Uterus (tissue), 4 donors: Measurements from ENCODE around the gene LSAMP. TPM values are rescaled to one million over a fixed set of nuclear protein-coding genes. Genes with fewer than 3 reads are reported as not detected.

Source experiments
- DNase-seq, 2 donors: peaks; one replicate each; pipeline ENCODE4 v3.0.0-alpha.2; 2019 to 2020
- H3K27ac ChIP-seq, 2 donors: fragments of 200-600 bp; sonication (generic); 1 replicate in 1 of 2; 2 replicates in 1 of 2; pipeline ENCODE4 v1.5.1; 2016 to 2018
- H3K27me3 ChIP-seq, 2 donors: fragments of 200-600 bp; sonication (generic); one replicate each; pipeline ENCODE4 v1.5.1; 2018 to 2019; ENCODE audit warnings: control low read depth in 1 of 2
- H3K36me3 ChIP-seq, 2 donors: fragments of 200-600 bp; sonication (generic); one replicate each; pipeline ENCODE4 v1.5.1; 2019; ENCODE audit warnings: control low read depth in 1 of 2
- H3K4me1 ChIP-seq, 2 donors: fragments of 200-600 bp; sonication (generic); one replicate each; pipeline ENCODE4 v1.5.1; 2018 to 2019; ENCODE audit warnings: control low read depth in 1 of 2
- H3K4me3 ChIP-seq, 2 donors: fragments of 200-600 bp; sonication (generic); 1 replicate in 1 of 2; 2 replicates in 1 of 2; pipeline ENCODE4 v1.5.1; 2018 to 2019; ENCODE audit warnings: mild to moderate bottlenecking in 1 of 2
- H3K9me3 ChIP-seq, 2 donors: fragments of 200-600 bp; sonication (generic); one replicate each; pipeline ENCODE4 v1.5.1; 2019; ENCODE audit warnings: control low read depth in 1 of 2
- POLR2A ChIP-seq, 2 donors: fragments of 450-650 bp; IDR thresholded peaks; one replicate each; pipeline ENCODE4 v1.6.1; 2016; ENCODE audit warnings: antibody characterized with exemption in 2 of 2, mild to moderate bottlenecking in 1 of 2, moderate library complexity in 1 of 2
- intact Hi-C: fragments of 100-400 bp; cut with DNase I; formaldehyde crosslinking; loops from one replicate; pipeline ENCODE4 v1.15.1; 2023; ENCODE audit warnings: low total_unique reads
- total RNA-seq, 4 donors: library from RNA; depleted of rRNA in 3 of 4; stranded (reverse); fragments of >200 nt in 3 of 4; gene quantifications; one replicate each; pipeline versions ENCODE4 v1.1.0 to v1.2.4, GENCODE V29; 2014 to 2023
- TF ChIP-seq, protein P1 (sequence below), 4 experiments: fragments of 200-600 bp in 2 of 4; fragments of 450-650 bp in 2 of 4; sonication (generic) in 2 of 4; IDR thresholded peaks; one replicate each; pipeline ENCODE4 v1.5.1; 2016 to 2019; ENCODE audit warnings: antibody characterized with exemption in 4 of 4, mild to moderate bottlenecking in 2 of 4, moderate library complexity in 1 of 4
- donor health status: DM: yes; HTN: yes; CAD: no.

The LSAMP gene
- total RNA-seq, 4 donors from 2014 or later: 0.26 to 25.8 (median 1.8) TPM

DNA sequence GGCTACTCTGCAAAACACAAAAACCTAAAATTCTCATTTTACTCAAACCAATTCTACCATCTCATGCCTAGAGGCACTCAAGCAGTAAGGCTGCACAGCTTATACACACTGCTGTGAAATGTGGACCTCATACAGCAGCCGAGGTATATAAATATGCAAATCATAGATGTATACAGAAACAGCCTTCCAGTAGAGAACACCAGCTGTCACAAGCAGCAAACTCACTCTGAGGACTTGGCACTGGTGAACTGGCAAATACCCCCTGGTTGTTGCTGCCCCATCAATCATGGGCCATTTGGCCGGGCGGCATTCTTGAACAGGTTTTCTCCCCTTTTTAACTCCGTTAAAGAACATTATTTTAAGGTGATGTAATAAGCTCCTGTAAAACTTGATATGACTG is 378.0 kb downstream of the LSAMP start:
- Histone ChIP-seq H3K4me1 (no peaks in the 10 kb centered on the region), H3K4me3 (no peak overlapping the region), H3K36me3 (no peaks in the 10 kb centered on the region), H3K27ac (no peak overlapping the region), H3K9me3 (no peaks in the 10 kb centered on the region), H3K27me3 (no peaks in the 10 kb centered on the region)
- TF ChIP-seq POLR2A (IDR thresholded peaks at IDR 0.05): no peak
- TF ChIP-seq, protein P1, sequence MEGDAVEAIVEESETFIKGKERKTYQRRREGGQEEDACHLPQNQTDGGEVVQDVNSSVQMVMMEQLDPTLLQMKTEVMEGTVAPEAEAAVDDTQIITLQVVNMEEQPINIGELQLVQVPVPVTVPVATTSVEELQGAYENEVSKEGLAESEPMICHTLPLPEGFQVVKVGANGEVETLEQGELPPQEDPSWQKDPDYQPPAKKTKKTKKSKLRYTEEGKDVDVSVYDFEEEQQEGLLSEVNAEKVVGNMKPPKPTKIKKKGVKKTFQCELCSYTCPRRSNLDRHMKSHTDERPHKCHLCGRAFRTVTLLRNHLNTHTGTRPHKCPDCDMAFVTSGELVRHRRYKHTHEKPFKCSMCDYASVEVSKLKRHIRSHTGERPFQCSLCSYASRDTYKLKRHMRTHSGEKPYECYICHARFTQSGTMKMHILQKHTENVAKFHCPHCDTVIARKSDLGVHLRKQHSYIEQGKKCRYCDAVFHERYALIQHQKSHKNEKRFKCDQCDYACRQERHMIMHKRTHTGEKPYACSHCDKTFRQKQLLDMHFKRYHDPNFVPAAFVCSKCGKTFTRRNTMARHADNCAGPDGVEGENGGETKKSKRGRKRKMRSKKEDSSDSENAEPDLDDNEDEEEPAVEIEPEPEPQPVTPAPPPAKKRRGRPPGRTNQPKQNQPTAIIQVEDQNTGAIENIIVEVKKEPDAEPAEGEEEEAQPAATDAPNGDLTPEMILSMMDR (IDR thresholded peaks at IDR 0.05): no peak
- no peak for DNase-seq
- intact Hi-C loops: no loop called here

DNA sequence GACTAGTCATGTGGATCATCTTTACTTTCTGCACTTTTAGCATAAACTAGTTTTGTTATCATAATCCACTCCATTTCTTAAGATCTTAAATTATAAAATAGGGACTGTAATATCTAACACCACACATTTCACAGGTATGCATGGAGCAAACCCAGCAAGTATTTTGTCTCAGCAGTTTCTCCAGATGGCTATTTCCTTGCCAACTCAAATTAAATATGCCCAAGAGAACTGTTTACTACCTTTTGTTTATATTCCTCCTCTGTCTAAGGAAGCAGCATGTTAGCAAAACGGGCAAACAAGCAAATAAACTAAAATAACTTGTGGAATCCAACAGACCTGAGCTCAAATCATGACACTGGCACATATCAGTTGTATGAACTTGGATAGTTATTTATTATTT is 379.8 kb downstream of the LSAMP start:
- Histone ChIP-seq H3K4me3 (no peak overlapping the region), H3K4me1 (no peaks in the 10 kb centered on the region), H3K36me3 (no peaks in the 10 kb centered on the region), H3K27ac (no peak overlapping the region), H3K9me3 (no peaks in the 10 kb centered on the region), H3K27me3 (no peaks in the 10 kb centered on the region)
- DNase-seq: no peak
- TF ChIP-seq POLR2A (IDR thresholded peaks at IDR 0.05): no peak
- TF ChIP-seq, protein P1 (IDR thresholded peaks at IDR 0.05): no peak
- intact Hi-C loops: no loop called here

DNA sequence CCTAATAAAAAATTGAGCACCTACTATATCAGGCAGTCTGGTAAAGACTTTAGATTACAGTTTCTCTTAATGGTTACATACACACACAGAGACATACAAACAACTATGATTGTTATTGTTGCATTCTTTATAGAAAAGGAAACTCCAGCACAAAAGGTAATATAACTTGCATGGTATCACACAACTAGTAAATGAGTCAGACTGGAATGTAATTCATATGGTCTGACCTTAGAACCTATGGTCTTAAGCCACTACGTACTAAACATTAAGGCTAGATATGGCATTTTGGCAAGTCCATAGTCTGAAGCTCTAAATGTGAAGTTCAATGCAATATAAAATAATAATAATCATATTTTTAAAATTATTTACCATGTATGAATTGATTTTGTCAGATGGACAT is 380.6 kb downstream of the LSAMP start:
- Histone ChIP-seq H3K27ac (no peak overlapping the region), H3K36me3 (no peaks in the 10 kb centered on the region), H3K4me1 (no peaks in the 10 kb centered on the region), H3K4me3 (no peak overlapping the region), H3K9me3 (no peaks in the 10 kb centered on the region), H3K27me3 (no peaks in the 10 kb centered on the region)
- TF ChIP-seq POLR2A (IDR thresholded peaks at IDR 0.05): no peak
- TF ChIP-seq, protein P1 (IDR thresholded peaks at IDR 0.05): no peak
- no peak for DNase-seq
- intact Hi-C loops: no loop called here

DNA sequence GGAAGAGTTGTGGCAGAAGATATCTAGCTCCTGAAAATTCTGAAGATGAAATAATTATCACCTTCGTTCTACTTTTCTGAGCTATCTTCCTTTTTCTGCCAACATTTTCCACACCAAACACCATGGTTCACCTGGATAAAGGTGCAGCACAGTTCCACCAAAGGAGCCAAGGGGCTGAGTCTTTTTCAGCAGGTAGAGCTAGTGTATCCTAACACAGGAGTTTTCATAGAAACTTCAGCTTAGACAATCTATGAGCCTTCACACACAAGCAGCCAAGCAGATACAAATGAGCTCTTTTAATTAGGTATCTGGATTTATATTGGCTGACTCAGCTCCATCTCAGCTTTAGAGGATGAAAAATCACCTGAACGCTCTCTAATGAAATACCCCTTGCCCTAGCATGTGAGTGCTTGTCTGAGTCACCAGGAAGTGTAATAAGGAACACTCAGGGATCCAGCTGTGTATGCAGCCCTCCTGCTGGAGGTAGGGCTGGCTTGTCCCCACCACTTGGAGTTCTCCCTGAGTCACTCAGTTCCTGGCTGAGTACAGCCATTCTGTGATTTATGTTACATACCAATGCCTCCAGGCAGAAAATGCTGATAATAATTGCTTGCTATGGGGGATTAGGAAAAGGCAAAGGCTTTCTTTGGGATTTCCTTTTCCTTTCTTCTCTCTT is 385.7 kb downstream of the LSAMP start:
- intact Hi-C loops: no loop called here
- Histone ChIP-seq H3K4me1 (no peaks in the 10 kb centered on the region), H3K27ac (no peak overlapping the region), H3K4me3 (no peak overlapping the region), H3K9me3 (no peaks in the 10 kb centered on the region), H3K27me3 (no peaks in the 10 kb centered on the region), H3K36me3 (no peaks in the 10 kb centered on the region)
- no peak for TF ChIP-seq POLR2A (IDR thresholded peaks at IDR 0.05)
- DNase-seq: no peak

DNA sequence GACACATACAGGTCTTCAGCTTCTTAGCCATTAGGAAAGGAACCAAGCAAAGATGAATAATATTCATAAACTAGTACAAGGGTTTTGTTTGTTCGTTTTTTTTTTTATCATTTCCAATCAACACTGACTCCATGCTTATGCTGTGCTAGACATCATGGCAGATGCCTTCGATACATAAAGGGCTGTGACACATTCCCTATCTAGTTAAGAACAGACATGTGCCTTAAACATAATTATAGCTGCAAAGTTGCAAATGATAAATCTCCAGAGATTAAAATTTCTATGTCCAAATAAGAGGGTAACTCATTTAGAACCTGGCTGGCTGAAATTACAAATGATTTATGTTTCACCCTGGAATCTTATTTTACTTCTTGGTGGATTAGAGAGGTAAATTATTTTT is 386.4 kb downstream of the LSAMP start:
- intact Hi-C loops: no loop called here
- Histone ChIP-seq H3K4me1 (no peaks in the 10 kb centered on the region), H3K4me3 (no peak overlapping the region), H3K36me3 (no peaks in the 10 kb centered on the region), H3K9me3 (no peaks in the 10 kb centered on the region), H3K27me3 (no peaks in the 10 kb centered on the region), H3K27ac (no peak overlapping the region)
- TF ChIP-seq, protein P1 (IDR thresholded peaks at IDR 0.05): no peak
- no peak for TF ChIP-seq POLR2A (IDR thresholded peaks at IDR 0.05)
- no peak for DNase-seq
